ENCODE results near the gene DEDD. TPM values are rescaled to one million over a fixed set of nuclear protein-coding genes. Genes with fewer than 3 reads are reported as not detected.

The DEDD gene
- total and polyA plus RNA-seq, 10 of the 15 experiments (the other 5 are each of a cell fraction or from before 2014, with no cell fraction given) = 13.6 to 33.9 (median 30.3) TPM

GRCh38 chr1:161140755-161141400, 8.4 kb upstream of the DEDD start:
- DNase-seq (ENCODE audit: low read depth, low spot score) (no peak), FAIRE-seq (no peak), ATAC-seq (no peak)
- Histone ChIP-seq H3K27me3 (replicated peaks in 1 of 2; ENCODE audit: control insufficient read depth in 2 of 2, insufficient read depth in 2 of 2, low read length in 1 of 2) (no peaks in the 10 kb centered on the region), H4K20me1 (ENCODE audit: control insufficient read depth, insufficient read depth) (no peaks in the 10 kb centered on the region), H3K4me3 (no peak overlapping the region), H3K4me2 (ENCODE audit: control insufficient read depth, insufficient read depth) (no peak overlapping the region), H3K27ac (ENCODE audit: control insufficient read depth, insufficient read depth) (no peak overlapping the region), H2AFZ (ENCODE audit: control insufficient read depth, low read depth, low read length) (no peak overlapping the region), H3K9ac (ENCODE audit: control insufficient read depth, insufficient read depth, low read length) (no peak overlapping the region), H3K36me3 (ENCODE audit: control insufficient read depth in 2 of 2, insufficient read depth in 2 of 2, low read length in 1 of 2) (no peaks in the 10 kb centered on the region), H3K4me1 (ENCODE audit: control insufficient read depth, insufficient read depth, low read length) (no peaks in the 10 kb centered on the region), H3K9me3 (replicated peaks; ENCODE audit: control insufficient read depth, insufficient read depth, low read length) (no peaks in the 10 kb centered on the region), H3K79me2 (ENCODE audit: control insufficient read depth, insufficient read depth, low read length) (no peaks in the 10 kb centered on the region)
- RAD21 ChIA-PET (ENCODE audit: unreplicated experiment) = interaction anchor here (0.6 to 1.5 kb wide), 9 partner anchors 13 to 316 kb away, joined by 3 to 6 read pairs (median 3); partner anchors contain the start of genes ARHGAP30 and KLHDC9
- CTCF ChIA-PET = interaction anchor here (0.7 to 6.2 kb wide), 19 partner anchors 10 to 241 kb away, joined by 3 to 60 read pairs (median 4); partner anchors contain the start of genes ARHGAP30, KLHDC9, NIT1 and PFDN2
- intact Hi-C loops (cut with micrococcal nuclease; ENCODE audit: unreplicated experiment) = no loop called here
- in situ Hi-C loops (cut with MboI) = no loop called here
- SMC1A ChIA-PET (ENCODE audit: uncharacterized antibody, unreplicated experiment) = interaction anchor here (0.8 to 2.1 kb wide), 11 partner anchors 19 to 242 kb away, joined by 3 to 7 read pairs (median 4); partner anchors contain the start of genes KLHDC9, NIT1, PFDN2 and PPOX
- 99% methylated on average over 29 of the region's 29 CpGs for WGBS (ENCODE audit: insufficient coverage, insufficient replicate concordance, low lambda C conversion rate, missing lambda C conversion rate)
- POLR2A ChIA-PET = interaction anchor here (0.5 to 0.9 kb wide), 4 partner anchors 40 to 246 kb away, joined by 3 to 4 read pairs (median 3); partner anchors contain the start of gene TOMM40L
- no peak for TF ChIP-seq NR2F1 (conservative IDR thresholded peaks at IDR 0.05)
- TF ChIP-seq BRCA1 (IDR thresholded peaks at IDR 0.05; ENCODE audit: low read depth, low read length) = no peak
- no peak for TF ChIP-seq NRF1 (conservative IDR thresholded peaks at IDR 0.05; ENCODE audit: low read depth, low read length)
- no peak for TF ChIP-seq PML (IDR thresholded peaks at IDR 0.05; ENCODE audit: low read length)
- TF ChIP-seq ZBTB11 (CRISPR knock-in tag; IDR thresholded peaks at IDR 0.05) = no peak
- BruUV-seq (replicated peaks) = no TSS peak

Data from GM12878 (cell line).